ELF-1 (cell line): ENCODE results near the gene ZNF827.

Source experiments
- DNase-seq: peaks from one replicate; pipeline ENCODE4 v3.0.0-alpha.2; 2016; ENCODE audit warnings: low read depth, low spot score

The ZNF827 gene

GRCh38 chr4:145799223-145799622 lies 139.4 kb downstream of the ZNF827 start:
- no peak for DNase-seq

- DNase-seq = no peak
Measured at GRCh38 chr4:145797278-145797677, 141.3 kb downstream of the ZNF827 start.

- DNase-seq = no peak
Measured at GRCh38 chr4:145796346-145796745, 142.3 kb downstream of the ZNF827 start.

DNA sequence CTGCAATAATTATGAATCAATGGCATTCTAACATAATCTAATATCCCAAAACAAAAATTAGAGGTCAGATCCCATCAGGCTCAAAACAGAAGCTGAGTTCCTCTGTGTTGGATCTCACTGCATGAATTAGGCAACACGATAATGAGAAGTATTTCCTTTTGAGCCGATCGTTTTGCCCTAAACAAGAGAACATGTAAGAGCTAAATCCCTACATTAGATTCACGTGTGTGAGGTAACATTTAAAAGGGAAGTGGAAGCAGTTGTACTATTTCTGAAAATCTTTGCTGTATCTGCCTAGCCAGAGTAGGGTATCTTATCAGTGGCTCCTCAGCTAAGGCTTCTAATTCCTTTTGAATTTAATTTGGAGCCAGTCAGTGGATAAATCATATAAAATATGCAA lies 143.1 kb downstream of the ZNF827 start:
- no peak for DNase-seq

GRCh38 chr4:145792429-145792828 lies 146.2 kb downstream of the ZNF827 start:
- no peak for DNase-seq

GRCh38 chr4:145791988-145792387 lies 146.6 kb downstream of the ZNF827 start:
- DNase-seq = no peak

GRCh38 chr4:145788755-145789154 lies 149.9 kb downstream of the ZNF827 start:
- DNase-seq = no peak

- no peak for DNase-seq
Measured at GRCh38 chr4:145786830-145787229, 151.8 kb downstream of the ZNF827 start.

- no peak for DNase-seq
Measured at GRCh38 chr4:145786261-145786660, 152.4 kb downstream of the ZNF827 start.

- no peak for DNase-seq
Measured at GRCh38 chr4:145785391-145786008, 153.1 kb downstream of the ZNF827 start.

DNA sequence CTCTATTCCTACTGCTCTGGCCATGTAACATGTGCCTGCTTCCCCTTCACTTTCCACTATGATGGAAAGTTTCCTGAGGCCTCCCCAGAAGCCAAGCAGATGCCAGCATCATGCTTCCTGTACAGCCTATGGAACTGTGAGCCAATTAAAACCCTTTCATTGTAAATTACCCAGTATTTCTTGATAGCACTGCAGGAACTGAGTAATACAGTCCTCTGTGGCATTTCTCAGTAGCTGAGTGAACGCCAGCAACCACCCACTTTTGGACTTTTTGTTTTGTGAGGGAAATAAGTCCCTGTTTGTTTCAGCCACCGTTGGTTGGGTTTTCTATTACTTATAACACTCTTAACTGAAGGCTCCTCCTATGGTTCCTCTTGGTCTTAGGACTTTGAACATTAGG lies 154.6 kb downstream of the ZNF827 start:
- no peak for DNase-seq

- DNase-seq = no peak
Measured at GRCh38 chr4:145782756-145783155, 155.9 kb downstream of the ZNF827 start.

GRCh38 chr4:145781351-145781750 lies 157.3 kb downstream of the ZNF827 start:
- no peak for DNase-seq

DNA sequence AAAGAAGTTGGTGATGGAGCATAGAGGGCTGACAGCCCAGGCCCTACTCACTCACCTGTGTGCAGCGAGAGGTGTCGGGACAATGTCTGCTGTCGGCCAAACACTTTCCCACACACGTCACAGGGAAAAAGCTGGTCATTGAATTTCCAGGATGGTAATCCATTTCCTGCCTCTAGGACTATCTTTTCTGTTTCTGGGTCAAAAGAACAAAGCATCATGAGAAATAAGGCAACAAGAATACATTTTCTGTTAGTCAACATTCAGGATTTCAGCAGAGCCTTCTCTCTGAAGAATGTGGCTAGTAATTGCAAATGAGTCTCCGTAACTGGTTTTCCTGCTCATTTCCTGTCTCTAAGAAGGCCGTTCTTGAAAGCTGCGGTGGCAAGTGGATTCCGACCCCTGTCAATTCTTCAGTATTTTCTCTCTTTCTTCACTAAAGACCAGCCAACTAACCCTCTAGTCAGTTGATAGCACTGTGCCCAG lies 159.3 kb downstream of the ZNF827 start:
- peak; percentile 25 for DNase-seq

GRCh38 chr4:145776208-145776607 lies 162.4 kb downstream of the ZNF827 start:
- no peak for DNase-seq

- DNase-seq = no peak
Measured at GRCh38 chr4:145775406-145775805, 163.2 kb downstream of the ZNF827 start.

GRCh38 chr4:145774473-145774872 lies 164.2 kb downstream of the ZNF827 start:
- no peak for DNase-seq

GRCh38 chr4:145773581-145774234 lies 164.9 kb downstream of the ZNF827 start:
- DNase-seq = no peak

GRCh38 chr4:145772347-145772746 lies 166.3 kb downstream of the ZNF827 start:
- no peak for DNase-seq

- no peak for DNase-seq
Measured at GRCh38 chr4:145770124-145770523, 168.5 kb downstream of the ZNF827 start.

GRCh38 chr4:145769450-145770037 lies 169.1 kb downstream of the ZNF827 start:
- no peak for DNase-seq

DNA sequence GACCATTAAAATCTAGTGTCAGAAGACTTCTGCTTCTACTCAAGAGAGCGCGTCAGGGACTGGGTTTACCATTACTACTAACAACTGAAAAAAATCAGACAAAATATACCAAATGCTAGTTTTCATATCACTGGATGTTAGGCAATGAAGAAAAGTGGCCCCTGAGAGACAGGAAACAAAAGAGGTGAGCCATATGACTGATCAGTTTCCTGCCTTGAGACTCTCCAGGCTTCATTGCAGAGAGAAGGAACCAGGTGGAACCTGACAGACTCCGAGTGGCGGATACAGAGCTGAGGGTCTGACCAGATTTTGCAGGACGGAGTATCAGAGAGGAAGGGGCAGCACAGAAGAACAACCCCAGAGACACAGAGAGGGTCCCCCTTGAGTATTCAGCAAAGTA lies 172.3 kb downstream of the ZNF827 start:
- DNase-seq = no peak

DNA sequence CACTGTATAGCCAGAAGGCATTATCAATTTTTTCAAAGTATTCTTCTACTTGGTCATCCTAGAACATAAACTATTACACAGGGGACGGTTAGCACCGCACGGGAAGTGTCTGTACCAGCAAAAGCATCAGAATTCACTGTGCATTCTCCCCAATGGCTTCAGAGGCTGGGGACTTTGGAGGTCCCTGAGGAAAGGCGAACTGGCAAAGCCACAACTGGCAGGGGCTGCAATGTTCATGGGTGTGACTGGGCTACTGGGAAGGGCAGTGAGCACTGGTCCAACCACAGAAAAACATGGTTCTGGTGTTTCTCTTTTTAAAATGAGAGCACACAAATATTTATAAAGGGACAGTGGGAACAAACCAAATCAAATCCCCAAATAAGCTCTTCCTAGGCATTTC lies 175.2 kb downstream of the ZNF827 start:
- DNase-seq = no peak
